GM19438 (cell line): ENCODE results near the gene MCUR1.
"Not testable (repeated sequence)": the region's sequence is repeated elsewhere in the genome, so short reads cannot be mapped to it uniquely, and the experiment has no call there.

Experiments used
- ATAC-seq: cut with Tn5 transposase; IDR thresholded peaks from one replicate; pipeline ENCODE4 v1.9.1; 2021; ENCODE audit warnings: low read depth; ENCODE audit not compliant: unreplicated experiment

The MCUR1 gene

GRCh38 chr6:13787137-13787536, 27.2 kb downstream of the MCUR1 start:
- ATAC-seq = no peak

DNA sequence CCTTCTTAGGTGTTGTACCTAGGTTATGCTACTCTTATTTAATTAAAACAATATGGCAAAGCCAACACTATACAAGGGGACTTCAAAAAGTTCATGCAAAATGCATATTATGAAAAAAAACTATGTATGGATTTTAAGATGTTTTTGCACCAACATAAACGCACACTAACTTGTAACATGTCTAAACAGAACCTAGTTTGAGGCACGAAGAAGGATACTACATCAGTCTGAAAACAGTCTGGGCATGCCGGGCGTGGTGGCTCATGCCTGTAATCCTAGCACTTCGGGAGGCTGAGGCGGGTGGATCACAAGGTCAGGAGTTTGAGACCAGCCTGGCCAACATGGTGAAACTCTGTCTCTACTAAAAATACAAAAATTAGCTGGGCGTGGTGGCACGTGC, 34.2 kb downstream of the MCUR1 start:
- ATAC-seq = not testable (repeated sequence)

GRCh38 chr6:13778028-13778427, 36.3 kb downstream of the MCUR1 start:
- no peak for ATAC-seq

DNA sequence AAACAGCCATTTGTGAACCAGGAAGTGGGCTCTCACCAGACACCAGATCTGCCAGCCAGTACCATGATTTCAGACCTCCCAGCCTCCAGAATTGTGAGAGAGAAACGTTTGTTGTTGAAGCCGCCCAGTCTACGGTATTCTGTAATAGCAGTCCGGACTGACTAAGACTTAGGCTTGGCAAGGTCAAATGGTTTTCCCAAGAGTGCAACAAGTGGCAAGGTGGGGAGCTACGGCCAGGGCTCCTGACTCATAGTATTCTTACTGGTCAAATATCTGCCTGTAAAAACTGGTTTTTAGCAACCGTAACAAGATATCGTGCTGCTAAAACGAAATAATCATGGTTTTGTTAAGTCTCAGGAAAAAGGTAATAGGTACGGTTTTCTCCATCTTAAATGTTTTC, 37.8 kb downstream of the MCUR1 start:
- ATAC-seq = no peak

DNA sequence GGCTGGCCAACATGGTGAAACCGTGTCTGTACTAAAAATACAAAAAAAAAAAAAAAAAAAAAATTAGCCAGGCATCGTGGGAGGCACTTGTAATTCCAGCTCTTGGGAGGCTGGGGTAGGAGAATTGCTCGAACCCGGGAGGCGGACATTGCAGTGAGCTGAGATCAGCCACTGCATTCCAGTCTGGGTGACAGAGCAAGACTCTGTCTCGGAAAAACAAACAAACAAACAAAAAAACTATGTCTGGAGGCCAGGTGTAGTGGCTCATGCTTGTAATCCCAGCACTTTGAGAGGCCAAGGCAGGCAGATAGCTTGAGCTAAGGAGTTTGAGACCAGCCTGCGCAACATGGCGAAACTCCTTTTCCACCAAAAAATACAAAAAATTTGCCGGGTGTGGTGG, 38.9 kb downstream of the MCUR1 start:
- ATAC-seq = not testable (repeated sequence)

DNA sequence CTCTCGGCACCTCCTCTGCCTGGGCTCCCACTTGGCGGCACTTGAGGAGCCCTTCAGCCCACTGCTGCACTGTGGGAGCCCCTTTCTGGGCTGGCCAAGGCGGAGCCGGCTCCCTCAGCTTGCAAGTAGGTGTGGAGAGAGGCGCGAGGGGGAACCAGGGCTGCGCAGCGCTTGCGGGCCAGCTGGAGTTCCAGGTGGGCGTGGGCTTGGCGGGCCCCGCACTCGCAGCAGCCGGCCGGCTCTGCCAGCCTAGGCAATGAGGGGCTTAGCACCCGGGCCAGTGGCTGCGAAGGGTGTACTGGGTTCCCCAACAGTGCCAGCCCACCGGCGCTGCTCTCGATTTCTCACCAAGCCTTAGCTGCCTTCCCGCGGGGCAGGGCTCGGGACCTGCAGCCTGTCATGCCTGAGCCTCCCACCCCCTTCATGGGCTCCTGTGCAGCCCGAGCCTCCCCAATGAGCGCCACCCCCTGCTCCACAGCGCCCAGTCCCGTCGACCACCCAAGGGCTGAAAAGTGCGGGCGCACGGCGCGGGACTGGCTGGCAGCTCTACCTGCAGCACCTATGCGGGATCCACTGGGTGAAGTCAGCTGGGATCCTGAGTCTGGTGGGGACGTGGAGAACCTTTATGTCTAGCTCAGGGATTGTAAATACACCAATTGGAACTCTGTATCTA, 41.9 kb downstream of the MCUR1 start:
- not testable (repeated sequence) for ATAC-seq

DNA sequence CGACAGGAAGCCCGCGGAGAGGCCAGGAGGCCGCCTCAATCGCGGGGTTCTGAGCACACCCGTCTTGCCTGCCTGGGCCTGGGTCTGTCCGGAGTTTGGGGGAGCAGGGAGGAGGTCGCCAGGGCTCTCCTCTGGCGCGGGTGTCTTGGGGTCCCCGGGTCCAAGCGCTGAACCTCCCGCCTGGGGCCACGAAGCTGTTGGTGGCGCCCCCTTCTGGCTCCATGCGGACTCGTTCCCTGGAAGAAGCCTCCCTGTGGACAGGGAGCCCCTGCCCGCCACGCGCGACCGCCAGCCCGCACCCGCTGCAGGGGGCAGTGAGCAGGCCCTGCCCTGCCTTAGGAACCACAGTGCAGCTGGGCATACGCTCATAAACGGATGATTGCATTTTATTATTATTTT, 44.7 kb downstream of the MCUR1 start:
- ATAC-seq = no peak

DNA sequence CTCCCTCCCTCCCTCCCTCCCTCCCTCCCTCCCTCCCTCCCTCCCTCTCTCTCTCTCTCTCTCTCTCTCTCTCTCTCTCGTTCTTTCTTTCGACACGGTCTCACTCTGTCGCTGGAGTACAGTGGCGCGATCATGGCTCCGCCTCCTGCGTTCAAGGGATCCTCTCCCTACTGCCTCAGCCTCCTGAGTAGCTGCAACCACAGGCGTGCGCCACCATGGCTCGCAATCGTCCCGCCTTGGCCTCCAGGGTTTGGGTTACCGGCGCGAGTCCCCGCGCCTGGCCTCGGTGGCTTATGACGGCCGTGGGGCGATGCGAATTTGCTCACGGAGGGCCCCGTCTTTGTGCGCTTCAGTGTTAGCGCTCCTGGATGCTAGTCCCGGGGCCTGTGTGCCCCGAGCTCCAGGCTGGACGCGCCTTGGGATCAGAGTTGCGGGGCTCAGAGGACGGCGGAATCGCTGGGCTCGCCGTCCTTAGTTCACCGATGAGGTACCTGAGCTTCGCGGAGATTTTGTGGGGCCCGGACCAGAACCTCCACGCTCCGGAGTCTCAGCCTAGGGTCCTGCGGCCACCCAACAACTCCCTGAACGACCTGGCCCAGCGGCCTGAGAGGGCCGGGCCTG, 45.2 kb downstream of the MCUR1 start:
- no peak for ATAC-seq

- no peak for ATAC-seq
These were observed 47.1 kb downstream of the MCUR1 start for GRCh38 chr6:13767121-13767808.

GRCh38 chr6:13766201-13766634, 48.1 kb downstream of the MCUR1 start:
- ATAC-seq = no peak

DNA sequence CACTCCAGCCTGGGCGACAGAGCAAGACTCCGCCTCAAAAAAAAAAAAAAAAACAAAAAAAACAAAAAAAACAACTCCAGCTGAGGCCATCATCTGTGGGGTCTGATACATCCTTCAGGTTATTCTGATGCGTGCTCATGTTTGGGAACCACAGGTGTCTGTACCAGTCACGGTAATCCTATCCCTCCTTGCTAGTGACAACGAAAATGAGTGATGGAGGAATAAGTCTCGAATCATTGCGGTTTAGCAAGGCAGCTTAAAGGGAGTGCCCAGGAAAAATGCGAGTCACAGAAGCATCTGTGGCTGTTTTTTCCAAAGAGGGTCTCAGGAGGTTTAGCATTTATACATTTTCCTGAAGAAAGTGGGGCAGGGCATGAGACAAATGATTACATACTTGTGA, 48.8 kb downstream of the MCUR1 start:
- no peak for ATAC-seq

DNA sequence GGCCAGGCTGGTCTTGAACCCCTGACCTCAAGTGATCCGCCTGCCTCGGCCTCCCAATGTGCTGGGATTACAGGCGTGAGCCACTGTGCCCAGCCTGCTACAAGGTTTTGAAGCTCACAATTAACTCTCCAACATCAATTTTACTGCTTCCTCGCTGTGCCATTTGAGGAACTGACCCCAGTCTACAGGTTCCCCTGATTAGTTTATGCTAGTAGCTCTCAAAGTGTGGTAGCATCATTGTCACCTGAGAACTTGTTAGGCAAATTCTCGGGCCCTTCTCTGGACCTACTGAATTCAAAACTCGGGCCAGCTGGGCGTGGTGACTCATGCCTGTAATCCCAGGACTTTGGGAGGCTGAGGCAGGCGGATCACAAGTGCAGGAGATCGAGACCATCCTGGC, 49.4 kb downstream of the MCUR1 start:
- ATAC-seq = no peak

- no peak for ATAC-seq
These were observed 50.5 kb downstream of the MCUR1 start for GRCh38 chr6:13763740-13764381.

DNA sequence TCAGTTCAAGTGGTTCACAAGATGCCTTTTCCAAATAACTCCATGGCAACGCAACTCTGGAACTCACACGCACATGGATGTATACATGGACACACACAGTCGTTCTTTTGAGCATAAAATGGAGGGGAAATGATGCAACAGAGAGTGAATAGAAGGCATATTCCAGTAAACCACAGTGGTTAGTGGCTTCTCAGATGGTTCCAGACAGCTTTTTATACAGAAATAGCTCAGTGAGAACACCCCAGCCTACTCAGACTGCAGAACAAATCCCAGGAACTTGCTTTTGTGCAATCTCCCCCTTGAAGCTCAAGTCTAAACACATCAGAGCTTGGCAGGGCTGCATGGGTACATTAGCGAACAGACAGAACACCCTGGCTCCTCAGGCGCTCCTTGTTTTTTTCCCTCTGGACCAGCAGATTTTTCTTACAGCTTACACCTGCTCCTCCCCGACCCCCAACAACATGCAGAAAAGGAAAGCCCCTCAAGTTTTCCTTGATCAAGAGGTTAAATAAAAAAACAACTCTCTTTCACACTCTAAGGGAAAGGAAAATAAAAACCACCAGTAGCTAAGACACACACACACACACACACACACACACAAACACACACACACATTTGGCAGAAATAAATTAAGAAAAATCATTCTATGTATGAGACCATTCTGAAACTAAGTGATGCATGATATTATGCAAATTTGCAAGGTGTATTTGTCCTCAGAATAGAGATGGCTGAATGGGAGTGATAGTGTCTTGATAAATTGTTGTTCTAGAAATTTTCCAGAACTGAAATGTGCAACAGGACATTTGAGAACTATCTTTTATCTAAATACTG, 51.5 kb downstream of the MCUR1 start:
- no peak for ATAC-seq

DNA sequence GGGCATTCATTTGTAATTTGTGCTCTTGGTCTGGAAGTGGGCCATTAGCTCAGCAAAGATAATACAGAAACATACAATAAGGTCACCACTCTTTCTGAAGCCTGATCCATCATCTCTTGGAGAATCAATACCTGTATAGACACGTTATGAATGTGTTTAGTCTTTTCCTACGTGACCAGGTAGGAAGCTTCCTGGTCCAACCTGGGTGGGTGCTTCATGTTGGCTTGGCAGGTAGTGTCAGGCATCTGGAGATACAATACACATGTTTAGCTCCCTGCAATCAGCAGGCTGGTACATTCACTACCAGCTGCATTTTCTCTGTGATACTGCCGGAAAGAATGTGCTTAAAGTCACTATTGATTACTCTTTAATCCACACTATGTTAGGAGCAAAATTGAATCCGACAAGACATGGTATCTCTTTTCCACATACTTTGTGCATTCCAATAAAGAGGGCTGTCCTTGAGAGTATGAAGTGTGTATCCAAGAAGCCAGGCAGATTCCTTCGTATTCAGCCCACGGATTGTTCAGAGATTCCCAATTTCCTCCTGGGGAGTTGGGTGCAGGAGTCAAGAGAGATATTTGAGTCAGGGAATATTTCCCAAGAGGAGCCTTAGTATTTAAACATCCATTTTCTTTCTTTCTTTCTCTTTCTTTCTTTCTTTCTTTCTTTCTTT, 52.9 kb downstream of the MCUR1 start:
- no peak for ATAC-seq

DNA sequence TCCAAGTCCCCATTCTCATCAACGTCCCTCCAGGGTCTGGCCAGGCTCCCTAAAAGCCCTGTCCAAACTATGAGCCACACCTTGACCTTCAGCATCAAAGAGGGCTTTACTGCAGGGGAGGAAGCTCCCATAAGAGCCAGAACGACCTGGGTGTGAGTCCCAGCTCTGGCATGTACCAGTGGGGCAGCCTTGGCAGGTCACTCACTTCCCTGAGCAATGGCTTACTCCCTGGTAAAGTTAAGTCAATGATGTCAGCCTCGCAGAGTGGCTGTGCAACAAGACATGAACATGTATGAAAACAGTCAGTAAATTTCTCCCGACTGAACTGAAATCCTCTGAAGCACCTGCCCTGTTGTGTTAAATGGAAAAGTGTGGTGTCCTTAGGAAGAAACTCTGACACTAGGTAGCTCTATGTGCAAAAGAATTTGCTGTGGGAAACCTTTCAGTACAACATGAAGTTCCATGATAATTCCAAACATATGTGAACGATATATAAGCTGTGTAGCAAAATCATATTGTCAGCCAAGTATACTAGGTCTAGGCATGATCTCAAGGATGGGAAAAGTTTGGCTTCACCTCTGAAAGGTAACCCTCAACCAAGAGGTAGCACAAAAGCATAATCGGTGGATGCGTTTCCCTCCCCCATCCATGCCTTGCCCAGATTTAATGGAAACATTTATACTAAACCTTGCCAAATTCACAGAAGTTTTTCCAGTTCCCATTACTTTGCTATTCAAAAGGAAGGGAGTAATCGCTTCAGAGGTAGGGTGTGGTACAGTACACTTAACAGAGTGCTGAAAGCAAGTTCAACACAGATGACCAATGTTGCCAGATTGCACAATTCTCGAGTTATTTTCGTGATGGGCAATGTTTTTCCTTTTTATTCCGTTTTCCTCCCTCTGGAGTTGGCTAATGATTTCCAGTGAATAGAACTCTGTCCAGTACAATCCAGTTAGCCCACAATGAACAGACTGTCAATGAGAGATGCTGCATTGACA, 53.8 kb downstream of the MCUR1 start:
- no peak for ATAC-seq

DNA sequence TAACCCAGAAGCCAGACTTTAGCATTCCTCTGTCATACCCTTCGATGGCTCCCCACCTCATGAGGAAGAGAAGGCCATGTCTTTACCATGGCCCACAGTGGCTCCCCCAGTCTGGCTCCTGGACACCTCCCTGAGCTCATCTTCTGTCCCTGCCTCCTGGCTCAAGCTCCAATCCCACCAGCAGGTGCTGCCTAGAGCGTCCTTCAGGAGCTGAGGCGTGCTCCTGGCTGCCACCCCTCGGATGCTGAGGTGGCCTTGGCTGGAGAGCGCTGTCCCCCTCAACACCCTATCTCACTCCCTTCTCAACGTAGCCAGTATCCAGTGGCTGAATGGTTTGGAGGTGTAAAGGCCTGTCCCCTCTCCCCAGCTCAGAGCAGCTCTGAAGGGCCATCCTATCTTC, 55.3 kb downstream of the MCUR1 start:
- ATAC-seq = no peak

- no peak for ATAC-seq
These were observed 59.7 kb downstream of the MCUR1 start for GRCh38 chr6:13754644-13755043.

- no peak for ATAC-seq
These were observed 70.6 kb downstream of the MCUR1 start for GRCh38 chr6:13743736-13744127.
